Spleen (tissue), 11 donors: ENCODE results near the gene IQSEC1. TPM values are rescaled to one million over a fixed set of nuclear protein-coding genes. Genes with fewer than 3 reads are reported as not detected.
A peak's percentile ranks its signal among the peaks of the same experiment; 100 is the strongest.

Source experiments
- DNase-seq: peaks from one replicate; pipeline ENCODE4 v3.0.0-alpha.2; 2020
- H3K27ac ChIP-seq, 8 donors: fragments of 200-600 bp; sonication (generic) in 7 of 8; 1 replicate in 4 of 8; 2 replicates in 4 of 8; pipeline versions ENCODE4 v1.5.0 to v1.8.0; 2016 to 2021; ENCODE audit warnings: inconsistent platforms in 4 of 8, mild to moderate bottlenecking in 4 of 8, moderate library complexity in 1 of 8
- H3K27me3 ChIP-seq, 7 donors: fragments of 200-600 bp; sonication (generic) in 6 of 7; replicated peaks in 1 of 7; 1 replicate in 4 of 7; 2 replicates in 3 of 7; pipeline versions ENCODE4 v1.5.0 to v1.8.0; 2016 to 2021; ENCODE audit warnings: inconsistent platforms in 3 of 7, mild to moderate bottlenecking in 1 of 7
- H3K36me3 ChIP-seq, 6 donors: fragments of 200-600 bp; sonication (generic) in 5 of 6; 1 replicate in 4 of 6; 2 replicates in 2 of 6; pipeline versions ENCODE4 v1.5.0 to v1.8.0; 2016 to 2021; ENCODE audit warnings: inconsistent platforms in 2 of 6
- H3K4me1 ChIP-seq, 6 donors: fragments of 200-600 bp; sonication (generic) in 5 of 6; 1 replicate in 3 of 6; 2 replicates in 3 of 6; pipeline versions ENCODE4 v1.5.0 to v1.8.0; 2016 to 2021; ENCODE audit warnings: inconsistent platforms in 3 of 6
- H3K4me3 ChIP-seq, 8 donors: fragments of 200-600 bp; sonication (generic) in 7 of 8; 1 replicate in 4 of 8; 2 replicates in 4 of 8; pipeline versions ENCODE4 v1.5.0 to v1.8.0; 2016 to 2021; ENCODE audit warnings: inconsistent platforms in 4 of 8, mild to moderate bottlenecking in 4 of 8, moderate library complexity in 2 of 8
- H3K9me3 ChIP-seq, 8 donors: fragments of 200-600 bp; sonication (generic) in 7 of 8; 1 replicate in 4 of 8; 2 replicates in 4 of 8; pipeline versions ENCODE4 v1.5.0 to v1.8.0; 2016 to 2021; ENCODE audit warnings: inconsistent platforms in 4 of 8
- CTCF ChIP-seq, 11 experiments: fragments of 200-600 bp in 7 of 11; fragments of 450-650 bp in 4 of 11; sonication (generic) in 4 of 11; IDR thresholded peaks in 8 of 11; conservative IDR thresholded peaks in 3 of 11; 1 replicate in 7 of 11; 2 replicates in 4 of 11; pipeline versions ENCODE4 v1.4.0 to v1.8.0; 2016 to 2021; ENCODE audit warnings: antibody characterized with exemption in 11 of 11, inconsistent platforms in 4 of 11, mild to moderate bottlenecking in 1 of 11
- POLR2A ChIP-seq, 3 donors: fragments of 450-650 bp; IDR thresholded peaks; one replicate each; pipeline ENCODE4 v1.5.1; 2017; ENCODE audit warnings: antibody characterized with exemption in 3 of 3, mild to moderate bottlenecking in 1 of 3
- POLR2AphosphoS5 ChIP-seq, 3 donors: sonication (generic); formaldehyde crosslinking; IDR thresholded peaks; one replicate each; pipeline ENCODE4 v1.5.1; 2017; ENCODE audit warnings: antibody characterized with exemption in 3 of 3
- WGBS, 5 donors: extraction: QIAGEN DNeasy Blood & Tissue Kit in 3 of 5; methylation state at CpG; one replicate each; pipeline versions ENCODE4 v1.1.5 to v1.1.7; 2013 to 2018; 5-methylcytosine and 5-hydroxymethylcytosine counted together
- intact Hi-C: fragments of 100-400 bp; cut with DNase I; formaldehyde crosslinking; loops from one replicate; pipeline ENCODE4 v1.15.0; 2023; ENCODE audit warnings: low total_unique reads
- polyA plus RNA-seq, 3 donors: library from polyadenylated mRNA; stranded (reverse); fragments of 200-250 nt; gene quantifications; one replicate each; pipeline ENCODE4 v1.2.1, GENCODE V29; 2013
- total RNA-seq, 7 donors: library from RNA; depleted of rRNA in 3 of 7; stranded (reverse); fragments of >200 nt in 3 of 7; fragmentation: NEBNext Ultra II Directional in 4 of 7; extraction: Animal tissue kit (Norgen Biotek cat#: 25700) in 4 of 7; gene quantifications; one replicate each; pipeline versions ENCODE4 v1.1.0 to v1.2.1, GENCODE V29; 2016 to 2021
- donor health status: healthy with polysubstance abuse.
- donor health status: DM: no; HTN: no; CAD: no; lungs with moderate emphysema.
- donor health status: DM: no; HTN: no; CAD: no.
- donor health status: Bipolar disorder and iron deficiency.
- donor health status: healthy.
- donor health status: DM: no; HTN: no; CAD: no.
- donor health status: DM: yes; HTN: yes; CAD: no.

The IQSEC1 gene
- total and polyA plus RNA-seq, 10 donors, result 23.0 to 170 (median 116) TPM

GRCh38 chr3:13026534-13026933 lies 46.7 kb downstream of the IQSEC1 start:
- Histone ChIP-seq H3K27ac (no peak overlapping the region), H3K4me1 (peaks cover 0 to 20% (median 11%) of the 10 kb centered on the region in 6 donors), H3K9me3 (no peaks in the 10 kb centered on the region), H3K27me3 (no peaks in the 10 kb centered on the region), H3K36me3 (no peaks in the 10 kb centered on the region), H3K4me3 (no peak overlapping the region)
- intact Hi-C loops, result no loop called here
- TF ChIP-seq POLR2A (IDR thresholded peaks at IDR 0.05), result no peak
- TF ChIP-seq POLR2AphosphoS5 (IDR thresholded peaks at IDR 0.05), result no peak
- TF ChIP-seq CTCF (IDR thresholded peaks at IDR 0.05 in 8 of 11, conservative IDR thresholded peaks at IDR 0.05 in 3 of 11), result no peak
- WGBS, 5 donors, result 85 to 95% (median 89%) methylated on average over 3 of the region's 3 CpGs
- DNase-seq, result no peak

DNA sequence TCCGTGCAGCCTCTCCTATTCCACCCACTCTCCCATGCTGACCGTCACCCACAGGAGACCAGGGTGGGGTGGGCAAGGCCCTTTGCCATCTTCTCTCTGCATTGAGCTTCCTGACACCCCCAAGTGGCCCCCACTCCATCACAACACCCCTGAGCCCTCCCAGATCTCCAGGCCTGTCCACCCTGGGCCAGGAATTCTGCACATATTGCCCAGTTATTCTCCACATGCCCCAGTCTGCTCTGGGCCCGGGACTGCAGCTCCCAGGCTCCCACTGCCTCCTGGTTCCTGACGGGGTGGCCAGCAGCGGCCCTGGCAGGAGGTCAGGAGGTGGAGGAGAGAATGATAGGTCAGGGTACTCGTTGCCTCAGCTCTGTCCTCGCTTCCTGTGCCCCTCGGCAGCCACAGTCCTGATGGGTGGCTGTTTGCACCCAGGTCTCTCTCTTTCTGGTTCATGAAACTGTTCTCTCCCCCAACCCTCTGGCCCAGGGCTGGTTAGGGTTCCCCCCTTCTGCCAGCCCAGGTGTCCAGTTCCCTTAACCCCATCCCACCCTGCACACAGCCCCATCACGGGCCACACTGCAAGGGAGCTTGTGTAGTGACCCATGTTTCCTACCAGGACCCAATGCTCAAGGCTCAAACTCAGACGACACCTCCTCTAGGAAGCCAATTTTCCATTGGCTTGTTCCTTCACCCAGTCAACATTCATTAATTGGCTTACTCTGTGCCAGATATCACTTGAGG lies 47.3 kb downstream of the IQSEC1 start:
- no peak overlapping the region for H3K4me3 ChIP-seq
- no peaks in the 10 kb centered on the region for H3K9me3 ChIP-seq
- intact Hi-C loops, result no loop called here
- peak; percentile 61 for DNase-seq
- WGBS, 5 donors, result 86 to 93% (median 92%) methylated on average over 9 to 10 of the region's 10 CpGs
- no peaks in the 10 kb centered on the region for H3K36me3 ChIP-seq
- no peak overlapping the region for H3K27ac ChIP-seq
- peaks cover 0 to 20% (median 11%) of the 10 kb centered on the region in 6 donors for H3K4me1 ChIP-seq
- H3K27me3 ChIP-seq, result no peaks in the 10 kb centered on the region
- TF ChIP-seq CTCF (IDR thresholded peaks at IDR 0.05 in 8 of 11, conservative IDR thresholded peaks at IDR 0.05 in 3 of 11) (no peak), POLR2AphosphoS5 (IDR thresholded peaks at IDR 0.05) (no peak), POLR2A (IDR thresholded peaks at IDR 0.05) (no peak)

GRCh38 chr3:13025090-13025489 lies 48.1 kb downstream of the IQSEC1 start:
- no peaks in the 10 kb centered on the region for H3K36me3 ChIP-seq
- H3K27me3 ChIP-seq, result no peaks in the 10 kb centered on the region
- H3K9me3 ChIP-seq, result no peaks in the 10 kb centered on the region
- 58 to 90% (median 78%) methylated on average over 4 to 8 of the region's 8 CpGs for whole genome bisulfite sequencing, 5 donors
- intact Hi-C loops, result no loop called here
- peak; percentile 8 to 32 (median 20) for TF ChIP-seq POLR2AphosphoS5 (IDR thresholded peaks at IDR 0.05)
- TF ChIP-seq CTCF (IDR thresholded peaks at IDR 0.05 in 8 of 11, conservative IDR thresholded peaks at IDR 0.05 in 3 of 11), result no peak
- no peak overlapping the region for H3K4me3 ChIP-seq
- peak; percentile 63 for DNase-seq
- no peak overlapping the region for H3K27ac ChIP-seq
- peaks cover 0 to 28% (median 13%) of the 10 kb centered on the region in 6 donors for H3K4me1 ChIP-seq

- intact Hi-C loops, result no loop called here
- Histone ChIP-seq H3K4me1 (peaks cover 0 to 32% (median 17%) of the 10 kb centered on the region in 6 donors), H3K4me3 (no peak overlapping the region), H3K9me3 (no peaks in the 10 kb centered on the region), H3K36me3 (no peaks in the 10 kb centered on the region), H3K27ac (no peak overlapping the region), H3K27me3 (no peaks in the 10 kb centered on the region)
- 83 to 97% (median 92%) methylated on average over 2 of the region's 2 CpGs for WGBS, 5 donors
- DNase-seq, result no peak
- TF ChIP-seq POLR2A (IDR thresholded peaks at IDR 0.05) (no peak), POLR2AphosphoS5 (IDR thresholded peaks at IDR 0.05) (no peak), CTCF (IDR thresholded peaks at IDR 0.05 in 8 of 11, conservative IDR thresholded peaks at IDR 0.05 in 3 of 11) (no peak)
Observed at GRCh38 chr3:13024765-13025065, 48.5 kb downstream of the IQSEC1 start.
